ENCODE data around the gene TMEM86B. TPM values are rescaled to one million over a fixed set of nuclear protein-coding genes. Genes with fewer than 3 reads are reported as not detected.
A peak's percentile ranks its signal among the peaks of the same experiment; 100 is the strongest.

TMEM86B gene
- total RNA-seq, 1 donor from 2014 or later = 6.4 TPM

GRCh38 chr19:55257461-55258420 lies 29.2 kb upstream of the TMEM86B start:
- DNase-seq (ENCODE audit: low spot score) = no peak

GRCh38 chr19:55256562-55257460 lies 28.2 kb upstream of the TMEM86B start:
- DNase-seq (ENCODE audit: low spot score) = no peak

GRCh38 chr19:55255618-55256423 lies 27.3 kb upstream of the TMEM86B start:
- DNase-seq (ENCODE audit: low spot score) = no peak

- DNase-seq (ENCODE audit: low spot score) = no peak
Measured at GRCh38 chr19:55254625-55254977, 26.0 kb upstream of the TMEM86B start.

- no peak for DNase-seq (ENCODE audit: low spot score)
Measured at GRCh38 chr19:55253842-55254624, 25.5 kb upstream of the TMEM86B start.

- no peak for DNase-seq (ENCODE audit: low spot score)
Measured at GRCh38 chr19:55252760-55253663, 24.4 kb upstream of the TMEM86B start.

- peak; percentile 65 for DNase-seq (ENCODE audit: low spot score)
Measured at GRCh38 chr19:55251341-55252081, 22.9 kb upstream of the TMEM86B start.

- no peak for DNase-seq (ENCODE audit: low spot score)
Measured at GRCh38 chr19:55250262-55251036, 21.9 kb upstream of the TMEM86B start.

- DNase-seq (ENCODE audit: low spot score) = no peak
Measured at GRCh38 chr19:55249841-55250240, 21.3 kb upstream of the TMEM86B start.

- no peak for DNase-seq (ENCODE audit: low spot score)
Measured at GRCh38 chr19:55248704-55249103, 20.1 kb upstream of the TMEM86B start.

- no peak for DNase-seq (ENCODE audit: low spot score)
Measured at GRCh38 chr19:55248166-55248675, 19.7 kb upstream of the TMEM86B start.

GRCh38 chr19:55247621-55248099 lies 19.1 kb upstream of the TMEM86B start:
- DNase-seq (ENCODE audit: low spot score) = peak; percentile 65

- no peak for DNase-seq (ENCODE audit: low spot score)
Measured at GRCh38 chr19:55246462-55247451, 18.2 kb upstream of the TMEM86B start.

GRCh38 chr19:55245236-55245904 lies 16.8 kb upstream of the TMEM86B start:
- no peak for DNase-seq (ENCODE audit: low spot score)

GRCh38 chr19:55244004-55244680 lies 15.6 kb upstream of the TMEM86B start:
- DNase-seq (ENCODE audit: low spot score) = no peak

All from ureter (tissue), 1 donor.